A673 (cell line): Measurements from ENCODE around the gene BTBD16.

ENCODE experiments used
- CTCF ChIP-seq: fragments of 300-800, 200-600 bp; sonication (generic); conservative IDR thresholded peaks from 2 replicates; pipeline ENCODE4 v1.5.1; 2017; ENCODE audit warnings: low read depth, mild to moderate bottlenecking, antibody characterized with exemption, low read length, moderate library complexity, mixed read lengths
- EZH2 ChIP-seq: fragments of 200-600 bp; sonication (generic); IDR thresholded peaks from 2 replicates; pipeline ENCODE4 v1.6.1; 2017; ENCODE audit warnings: borderline replicate concordance, low read depth, mild to moderate bottlenecking, mixed read lengths, antibody characterized with exemption, low read length; ENCODE audit not compliant: poor library complexity, severe bottlenecking

- TF ChIP-seq CTCF (no peak), EZH2 (no peak)
Measured at GRCh38 chr10:122248356-122249302, 22.5 kb upstream of the BTBD16 start.
